Adipose tissue (tissue), 3 donors: ENCODE data around the gene MTO1. TPM values are rescaled to one million over a fixed set of nuclear protein-coding genes. Genes with fewer than 3 reads are reported as not detected.

ENCODE experiments used
- H3K27ac ChIP-seq: one replicate; pipeline ENCODE4 v1.5.1; 2013; ENCODE audit warnings: low read depth, low read length
- WGBS, 3 donors: extraction: QIAGEN DNeasy Blood & Tissue Kit; methylation state at CpG; one replicate each; pipeline ENCODE4 v1.1.7; 2013; 5-methylcytosine and 5-hydroxymethylcytosine counted together
- polyA plus RNA-seq, 3 donors: library from polyadenylated mRNA; stranded (reverse); fragments of 200-250 nt; gene quantifications; one replicate each; pipeline ENCODE4 v1.2.3, GENCODE V29; 2013
- donor health status: healthy with polysubstance abuse.
- donor health status: Bipolar disorder and iron deficiency.
- donor health status: healthy.

MTO1 gene
- polyA plus RNA-seq, 3 donors: 9.6 to 17.2 (median 11.7) TPM

GRCh38 chr6:73556836-73557235 lies 95.3 kb downstream of the MTO1 start:
- H3K27ac ChIP-seq: no peak overlapping the region
- WGBS, 3 donors: 45 to 72% (median 54%) methylated on average over 1 of the region's 1 CpG

Other genes with a start within 250 kb of the MTO1 start
- gene KHDC1L, start 236.2 kb upstream of the MTO1 start, polyA plus RNA-seq: not detected
- 1 to 10 TPM in 2 of 3 donors, under 1 TPM in 1; 0.88 to 2.4 (median 2.0) TPM for gene KHDC1, start 198.5 kb upstream of the MTO1 start, polyA plus RNA-seq
- gene DPPA5, start 107.5 kb upstream of the MTO1 start, polyA plus RNA-seq: not detected
- not detected for gene KHDC3L, start 99.1 kb upstream of the MTO1 start, polyA plus RNA-seq
- gene OOEP, start 91.8 kb upstream of the MTO1 start, polyA plus RNA-seq: under 1 TPM in 2 of 3 donors, not detected in 1; 0.27 to 0.59 TPM
- 1 to 10 TPM in 1 of 3 donors, under 1 TPM in 2; 0.79 to 1.1 (median 0.86) TPM for gene DDX43, start 66.9 kb upstream of the MTO1 start, polyA plus RNA-seq
- gene CGAS, start 9.4 kb upstream of the MTO1 start, polyA plus RNA-seq: 1 to 10 TPM in 2 of 3 donors, under 1 TPM in 1; 0.81 to 5.1 (median 2.7) TPM
- gene EEF1A1, start 59.3 kb downstream of the MTO1 start, polyA plus RNA-seq: over 10,000 TPM in 2 of 3 donors, 1,000 to 10,000 TPM in 1; 8,558 to 14,659 (median 10,970) TPM
- gene SLC17A5, start 192.3 kb downstream of the MTO1 start, polyA plus RNA-seq: 1 to 10 TPM; 6.4 to 7.6 (median 6.5) TPM
- gene CD109, start 234.5 kb downstream of the MTO1 start, polyA plus RNA-seq: 1 to 10 TPM in 2 of 3 donors, under 1 TPM in 1; 0.24 to 3.7 (median 1.7) TPM